ENCODE measurements around the gene ZNHIT2. TPM values are rescaled to one million over a fixed set of nuclear protein-coding genes. Genes with fewer than 3 reads are reported as not detected.

ZNHIT2 gene
- total and polyA plus RNA-seq, 2 of the 13 experiments (the other 11 are each of a cell fraction or from before 2014, with no cell fraction given): 1.1 to 6.5 TPM

DNA sequence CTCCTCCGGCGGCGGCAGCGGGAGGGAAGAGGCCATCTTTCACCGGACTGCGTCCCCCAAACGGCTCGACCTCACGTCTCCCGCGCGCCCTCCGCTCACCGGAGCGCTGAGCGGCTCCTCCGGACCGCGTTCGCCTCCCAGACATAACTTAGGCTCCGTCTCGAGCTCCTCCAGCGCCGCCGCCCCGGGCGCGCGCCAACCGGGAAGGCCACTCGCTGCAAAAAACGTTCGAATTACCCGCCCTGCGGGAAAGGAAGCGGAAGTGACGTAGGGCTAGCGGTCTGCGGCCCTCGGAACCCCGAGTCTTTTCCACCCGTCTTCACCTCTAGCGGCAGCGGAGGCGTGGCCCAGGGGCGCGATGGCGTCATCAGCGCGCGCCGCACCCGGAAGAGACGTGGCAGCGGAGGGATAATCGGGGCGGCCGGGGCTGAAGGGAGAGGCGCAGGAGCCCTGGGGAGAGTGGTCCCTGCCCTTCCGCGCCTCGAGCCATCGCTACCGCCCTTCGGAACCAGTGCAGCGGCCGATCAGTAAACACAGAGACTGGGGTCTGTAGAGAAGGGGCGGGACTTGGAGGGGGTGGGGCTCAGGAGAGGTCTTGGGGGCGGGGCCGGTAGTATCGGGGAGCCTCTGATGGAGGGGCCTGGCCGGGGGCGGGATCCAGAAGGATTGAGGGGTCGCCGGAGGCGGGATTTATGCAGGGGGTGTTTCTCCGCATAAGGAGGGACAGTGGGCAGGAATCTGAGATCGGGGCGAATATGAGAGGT lies 33.5 kb downstream of the ZNHIT2 start, which contains the start of the genes CDCA5 and ZFPL1 (continued):
- TF ChIP-seq TP53 (CRISPR knock-in tag; conservative IDR thresholded peaks at IDR 0.05) (no peak), THAP11 (CRISPR knock-in tag; IDR thresholded peaks at IDR 0.05) (peak; percentile 95), NFKB2 (CRISPR knock-in tag; IDR thresholded peaks at IDR 0.05; ENCODE audit: borderline replicate concordance) (no peak; the same call in 1 of the 2 replicates), PAX8 (CRISPR knock-in tag; IDR thresholded peaks at IDR 0.05; ENCODE audit: borderline replicate concordance) (no peak), ZNF547 (CRISPR knock-in tag; IDR thresholded peaks at IDR 0.05) (peak; percentile 22; the same call in 1 of the 2 replicates), EZH2 (conservative IDR thresholded peaks at IDR 0.05; ENCODE audit: low read depth, low read length) (no peak), THYN1 (CRISPR knock-in tag; IDR thresholded peaks at IDR 0.05; ENCODE audit: borderline replicate concordance, low read depth) (no peak), SP5 (CRISPR knock-in tag; IDR thresholded peaks at IDR 0.05; ENCODE audit: borderline replicate concordance, low read depth) (peak; percentile 92), NRL (CRISPR knock-in tag; IDR thresholded peaks at IDR 0.05; ENCODE audit: borderline replicate concordance) (0 out of 2 replicates have a peak, but pooled peaks have one; percentile 34), ZNF234 (CRISPR knock-in tag; conservative IDR thresholded peaks at IDR 0.05) (no peak; the same call in 1 of the 2 replicates), ZNF720 (CRISPR knock-in tag; IDR thresholded peaks at IDR 0.05) (no peak)
- TF ChIP-seq, protein P1, sequence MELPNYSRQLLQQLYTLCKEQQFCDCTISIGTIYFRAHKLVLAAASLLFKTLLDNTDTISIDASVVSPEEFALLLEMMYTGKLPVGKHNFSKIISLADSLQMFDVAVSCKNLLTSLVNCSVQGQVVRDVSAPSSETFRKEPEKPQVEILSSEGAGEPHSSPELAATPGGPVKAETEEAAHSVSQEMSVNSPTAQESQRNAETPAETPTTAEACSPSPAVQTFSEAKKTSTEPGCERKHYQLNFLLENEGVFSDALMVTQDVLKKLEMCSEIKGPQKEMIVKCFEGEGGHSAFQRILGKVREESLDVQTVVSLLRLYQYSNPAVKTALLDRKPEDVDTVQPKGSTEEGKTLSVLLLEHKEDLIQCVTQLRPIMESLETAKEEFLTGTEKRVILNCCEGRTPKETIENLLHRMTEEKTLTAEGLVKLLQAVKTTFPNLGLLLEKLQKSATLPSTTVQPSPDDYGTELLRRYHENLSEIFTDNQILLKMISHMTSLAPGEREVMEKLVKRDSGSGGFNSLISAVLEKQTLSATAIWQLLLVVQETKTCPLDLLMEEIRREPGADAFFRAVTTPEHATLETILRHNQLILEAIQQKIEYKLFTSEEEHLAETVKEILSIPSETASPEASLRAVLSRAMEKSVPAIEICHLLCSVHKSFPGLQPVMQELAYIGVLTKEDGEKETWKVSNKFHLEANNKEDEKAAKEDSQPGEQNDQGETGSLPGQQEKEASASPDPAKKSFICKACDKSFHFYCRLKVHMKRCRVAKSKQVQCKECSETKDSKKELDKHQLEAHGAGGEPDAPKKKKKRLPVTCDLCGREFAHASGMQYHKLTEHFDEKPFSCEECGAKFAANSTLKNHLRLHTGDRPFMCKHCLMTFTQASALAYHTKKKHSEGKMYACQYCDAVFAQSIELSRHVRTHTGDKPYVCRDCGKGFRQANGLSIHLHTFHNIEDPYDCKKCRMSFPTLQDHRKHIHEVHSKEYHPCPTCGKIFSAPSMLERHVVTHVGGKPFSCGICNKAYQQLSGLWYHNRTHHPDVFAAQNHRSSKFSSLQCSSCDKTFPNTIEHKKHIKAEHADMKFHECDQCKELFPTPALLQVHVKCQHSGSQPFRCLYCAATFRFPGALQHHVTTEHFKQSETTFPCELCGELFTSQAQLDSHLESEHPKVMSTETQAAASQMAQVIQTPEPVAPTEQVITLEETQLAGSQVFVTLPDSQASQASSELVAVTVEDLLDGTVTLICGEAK (IDR thresholded peaks at IDR 0.05): peak; percentile 83
- TF ChIP-seq, protein P1 (CRISPR knock-in tag; IDR thresholded peaks at IDR 0.05): peak; percentile 98
- TF ChIP-seq, protein P2, sequence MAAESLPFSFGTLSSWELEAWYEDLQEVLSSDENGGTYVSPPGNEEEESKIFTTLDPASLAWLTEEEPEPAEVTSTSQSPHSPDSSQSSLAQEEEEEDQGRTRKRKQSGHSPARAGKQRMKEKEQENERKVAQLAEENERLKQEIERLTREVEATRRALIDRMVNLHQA (CRISPR knock-in tag; IDR thresholded peaks at IDR 0.05): no peak
- TF ChIP-seq, protein P3, sequence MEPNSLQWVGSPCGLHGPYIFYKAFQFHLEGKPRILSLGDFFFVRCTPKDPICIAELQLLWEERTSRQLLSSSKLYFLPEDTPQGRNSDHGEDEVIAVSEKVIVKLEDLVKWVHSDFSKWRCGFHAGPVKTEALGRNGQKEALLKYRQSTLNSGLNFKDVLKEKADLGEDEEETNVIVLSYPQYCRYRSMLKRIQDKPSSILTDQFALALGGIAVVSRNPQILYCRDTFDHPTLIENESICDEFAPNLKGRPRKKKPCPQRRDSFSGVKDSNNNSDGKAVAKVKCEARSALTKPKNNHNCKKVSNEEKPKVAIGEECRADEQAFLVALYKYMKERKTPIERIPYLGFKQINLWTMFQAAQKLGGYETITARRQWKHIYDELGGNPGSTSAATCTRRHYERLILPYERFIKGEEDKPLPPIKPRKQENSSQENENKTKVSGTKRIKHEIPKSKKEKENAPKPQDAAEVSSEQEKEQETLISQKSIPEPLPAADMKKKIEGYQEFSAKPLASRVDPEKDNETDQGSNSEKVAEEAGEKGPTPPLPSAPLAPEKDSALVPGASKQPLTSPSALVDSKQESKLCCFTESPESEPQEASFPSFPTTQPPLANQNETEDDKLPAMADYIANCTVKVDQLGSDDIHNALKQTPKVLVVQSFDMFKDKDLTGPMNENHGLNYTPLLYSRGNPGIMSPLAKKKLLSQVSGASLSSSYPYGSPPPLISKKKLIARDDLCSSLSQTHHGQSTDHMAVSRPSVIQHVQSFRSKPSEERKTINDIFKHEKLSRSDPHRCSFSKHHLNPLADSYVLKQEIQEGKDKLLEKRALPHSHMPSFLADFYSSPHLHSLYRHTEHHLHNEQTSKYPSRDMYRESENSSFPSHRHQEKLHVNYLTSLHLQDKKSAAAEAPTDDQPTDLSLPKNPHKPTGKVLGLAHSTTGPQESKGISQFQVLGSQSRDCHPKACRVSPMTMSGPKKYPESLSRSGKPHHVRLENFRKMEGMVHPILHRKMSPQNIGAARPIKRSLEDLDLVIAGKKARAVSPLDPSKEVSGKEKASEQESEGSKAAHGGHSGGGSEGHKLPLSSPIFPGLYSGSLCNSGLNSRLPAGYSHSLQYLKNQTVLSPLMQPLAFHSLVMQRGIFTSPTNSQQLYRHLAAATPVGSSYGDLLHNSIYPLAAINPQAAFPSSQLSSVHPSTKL (CRISPR knock-in tag; IDR thresholded peaks at IDR 0.05): peak; percentile 32; the same call in 1 of the 2 replicates
